Activated T-cell treated with anti-CD3 and anti-CD28 coated beads, Interleukin-2, amount 50 U/mL, for 4 hours (primary cell): Measurements from ENCODE around the gene BSN. TPM values are rescaled to one million over a fixed set of nuclear protein-coding genes. Genes with fewer than 3 reads are reported as not detected.

Experiments
- ATAC-seq, 2 donors: fragments of 200-7000 bp; cut with Tn5 transposase; one replicate each; pipeline ENCODE4 v1.10.0; 2021
- DNase-seq: peaks from one replicate; pipeline ENCODE4 v3.0.0-alpha.2; 2020
- H3K27me3 Mint-ChIP-seq: one replicate; pipeline ENCODE4 v1.8.0; 2021; ENCODE audit warnings: low read depth, mixed read lengths
- H3K36me3 Mint-ChIP-seq: one replicate; pipeline ENCODE4 v1.8.0; 2022; ENCODE audit warnings: mixed read lengths; ENCODE audit not compliant: insufficient read depth
- H3K4me1 Mint-ChIP-seq: one replicate; pipeline ENCODE4 v1.8.0; 2021; ENCODE audit warnings: low read depth, mixed read lengths
- H3K4me3 Mint-ChIP-seq: one replicate; pipeline ENCODE4 v1.8.0; 2021; ENCODE audit warnings: mild to moderate bottlenecking, moderate library complexity, mixed read lengths
- H3K9me3 Mint-ChIP-seq: one replicate; pipeline ENCODE4 v1.8.0; 2021; ENCODE audit warnings: mixed read lengths
- total RNA-seq, 3 donors: library from RNA; stranded (reverse); gene quantifications; one replicate each; pipeline ENCODE4 v1.2.1, GENCODE V29; 2021

BSN gene, protein sequence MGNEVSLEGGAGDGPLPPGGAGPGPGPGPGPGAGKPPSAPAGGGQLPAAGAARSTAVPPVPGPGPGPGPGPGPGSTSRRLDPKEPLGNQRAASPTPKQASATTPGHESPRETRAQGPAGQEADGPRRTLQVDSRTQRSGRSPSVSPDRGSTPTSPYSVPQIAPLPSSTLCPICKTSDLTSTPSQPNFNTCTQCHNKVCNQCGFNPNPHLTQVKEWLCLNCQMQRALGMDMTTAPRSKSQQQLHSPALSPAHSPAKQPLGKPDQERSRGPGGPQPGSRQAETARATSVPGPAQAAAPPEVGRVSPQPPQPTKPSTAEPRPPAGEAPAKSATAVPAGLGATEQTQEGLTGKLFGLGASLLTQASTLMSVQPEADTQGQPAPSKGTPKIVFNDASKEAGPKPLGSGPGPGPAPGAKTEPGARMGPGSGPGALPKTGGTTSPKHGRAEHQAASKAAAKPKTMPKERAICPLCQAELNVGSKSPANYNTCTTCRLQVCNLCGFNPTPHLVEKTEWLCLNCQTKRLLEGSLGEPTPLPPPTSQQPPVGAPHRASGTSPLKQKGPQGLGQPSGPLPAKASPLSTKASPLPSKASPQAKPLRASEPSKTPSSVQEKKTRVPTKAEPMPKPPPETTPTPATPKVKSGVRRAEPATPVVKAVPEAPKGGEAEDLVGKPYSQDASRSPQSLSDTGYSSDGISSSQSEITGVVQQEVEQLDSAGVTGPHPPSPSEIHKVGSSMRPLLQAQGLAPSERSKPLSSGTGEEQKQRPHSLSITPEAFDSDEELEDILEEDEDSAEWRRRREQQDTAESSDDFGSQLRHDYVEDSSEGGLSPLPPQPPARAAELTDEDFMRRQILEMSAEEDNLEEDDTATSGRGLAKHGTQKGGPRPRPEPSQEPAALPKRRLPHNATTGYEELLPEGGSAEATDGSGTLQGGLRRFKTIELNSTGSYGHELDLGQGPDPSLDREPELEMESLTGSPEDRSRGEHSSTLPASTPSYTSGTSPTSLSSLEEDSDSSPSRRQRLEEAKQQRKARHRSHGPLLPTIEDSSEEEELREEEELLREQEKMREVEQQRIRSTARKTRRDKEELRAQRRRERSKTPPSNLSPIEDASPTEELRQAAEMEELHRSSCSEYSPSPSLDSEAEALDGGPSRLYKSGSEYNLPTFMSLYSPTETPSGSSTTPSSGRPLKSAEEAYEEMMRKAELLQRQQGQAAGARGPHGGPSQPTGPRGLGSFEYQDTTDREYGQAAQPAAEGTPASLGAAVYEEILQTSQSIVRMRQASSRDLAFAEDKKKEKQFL (N-terminal part only)
- under 1 TPM; 0.30 to 0.86 (median 0.40) TPM for total RNA-seq

GRCh38 chr3:49553692-49554632 lies at the start of gene BSN:
BSN (plus strand) TSS chr3:49554477; CDS start chr3:49554603, 126 bp downstream.
- peaks cover 18% of the 10 kb centered on the region for H3K4me1 Mint-ChIP-seq
- H3K36me3 Mint-ChIP-seq, result peaks cover 2% of the 10 kb centered on the region
- peak; percentile 87 for DNase-seq
- ATAC-seq, result peak; percentile 82 to 92
- H3K9me3 Mint-ChIP-seq, result no peaks in the 10 kb centered on the region
- H3K4me3 Mint-ChIP-seq, result peak within 1 kb of the TSS; percentile 88
- H3K27me3 Mint-ChIP-seq, result peaks cover 48% of the 10 kb centered on the region

- DNase-seq, result no peak
- no peaks in the 10 kb centered on the region for H3K9me3 Mint-ChIP-seq
- H3K4me1 Mint-ChIP-seq, result peaks cover 7% of the 10 kb centered on the region
- H3K4me3 Mint-ChIP-seq, result no peak overlapping the region
- no peak for ATAC-seq
- H3K36me3 Mint-ChIP-seq, result peaks cover 14% of the 10 kb centered on the region
- H3K27me3 Mint-ChIP-seq, result no peaks in the 10 kb centered on the region
Measured at GRCh38 chr3:49506906-49507305, 47.4 kb upstream of the BSN start.

DNA sequence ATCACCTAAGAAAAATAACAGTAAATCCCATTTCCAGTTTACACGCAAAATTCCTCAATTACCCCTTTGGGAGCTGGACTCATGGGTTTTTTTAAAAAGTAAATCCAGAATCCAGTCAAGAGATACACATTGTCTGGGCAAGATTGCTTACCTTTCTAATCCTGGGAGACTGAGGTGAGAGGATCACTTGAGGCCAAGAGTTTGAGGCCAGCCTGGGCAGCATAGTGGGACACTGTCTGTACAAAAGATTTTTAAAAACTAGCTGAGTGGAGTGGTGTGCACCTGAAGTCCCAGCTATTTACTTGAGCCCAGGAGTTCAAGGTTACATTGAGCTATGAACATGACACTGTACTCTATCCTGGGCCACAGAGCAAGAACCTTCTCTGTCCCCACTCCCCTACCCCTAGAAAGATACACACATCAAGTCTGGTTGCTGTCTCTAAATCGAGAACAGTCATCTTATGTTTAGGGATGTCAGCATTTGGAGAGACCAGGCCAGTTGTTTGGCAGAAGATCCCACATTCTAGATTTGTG lies 45.2 kb upstream of the BSN start:
- H3K9me3 Mint-ChIP-seq, result no peaks in the 10 kb centered on the region
- H3K36me3 Mint-ChIP-seq, result peaks cover 16% of the 10 kb centered on the region
- no peak for ATAC-seq
- no peak for DNase-seq
- no peaks in the 10 kb centered on the region for H3K27me3 Mint-ChIP-seq
- peaks cover 3% of the 10 kb centered on the region for H3K4me1 Mint-ChIP-seq
- no peak overlapping the region for H3K4me3 Mint-ChIP-seq

DNA sequence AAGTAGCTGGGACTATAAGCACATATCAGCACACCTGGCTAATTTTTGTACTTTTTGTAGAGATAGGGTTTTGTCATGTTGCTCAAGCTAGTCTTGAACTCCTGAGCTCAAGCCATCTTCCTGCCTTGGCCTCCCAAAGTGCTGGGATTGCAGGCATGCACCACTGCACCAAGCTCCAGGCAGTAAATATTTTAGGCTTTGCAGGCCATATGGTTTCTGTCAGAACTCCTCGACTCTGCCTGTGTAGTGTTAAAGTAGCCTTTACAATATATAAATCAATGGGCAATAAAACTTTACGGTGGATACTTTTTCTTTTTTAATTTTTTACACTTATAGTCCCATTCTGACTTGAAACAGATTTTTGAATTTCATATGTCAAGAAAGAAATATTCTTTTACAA lies 42.6 kb upstream of the BSN start:
- Mint-ChIP-seq H3K4me3 (no peak overlapping the region), H3K4me1 (peaks cover 8% of the 10 kb centered on the region), H3K27me3 (no peaks in the 10 kb centered on the region), H3K9me3 (no peaks in the 10 kb centered on the region), H3K36me3 (peaks cover 25% of the 10 kb centered on the region)
- ATAC-seq, result no peak
- DNase-seq, result no peak

- no peak for ATAC-seq
- Mint-ChIP-seq H3K4me3 (no peak overlapping the region), H3K36me3 (peaks cover 32% of the 10 kb centered on the region), H3K27me3 (no peaks in the 10 kb centered on the region), H3K9me3 (no peaks in the 10 kb centered on the region), H3K4me1 (peaks cover 7% of the 10 kb centered on the region)
- no peak for DNase-seq
Measured at GRCh38 chr3:49512781-49513355, 41.4 kb upstream of the BSN start.

GRCh38 chr3:49513494-49514124 lies 40.7 kb upstream of the BSN start:
- H3K36me3 Mint-ChIP-seq, result peaks cover 35% of the 10 kb centered on the region

GRCh38 chr3:49518016-49518415 lies 36.3 kb upstream of the BSN start:
- no peaks in the 10 kb centered on the region for H3K9me3 Mint-ChIP-seq
- peaks cover 15% of the 10 kb centered on the region for H3K4me1 Mint-ChIP-seq
- ATAC-seq, result no peak
- H3K4me3 Mint-ChIP-seq, result no peak overlapping the region
- DNase-seq, result no peak
- H3K27me3 Mint-ChIP-seq, result no peaks in the 10 kb centered on the region
- peaks cover 31% of the 10 kb centered on the region for H3K36me3 Mint-ChIP-seq

More at GRCh38 chr3:49513494-49514124, 40.7 kb upstream of the BSN start:
- DNase-seq (no peak), ATAC-seq (no peak)
- Mint-ChIP-seq H3K9me3 (no peaks in the 10 kb centered on the region), H3K27me3 (no peaks in the 10 kb centered on the region), H3K4me1 (peaks cover 7% of the 10 kb centered on the region), H3K4me3 (no peak overlapping the region)

DNA sequence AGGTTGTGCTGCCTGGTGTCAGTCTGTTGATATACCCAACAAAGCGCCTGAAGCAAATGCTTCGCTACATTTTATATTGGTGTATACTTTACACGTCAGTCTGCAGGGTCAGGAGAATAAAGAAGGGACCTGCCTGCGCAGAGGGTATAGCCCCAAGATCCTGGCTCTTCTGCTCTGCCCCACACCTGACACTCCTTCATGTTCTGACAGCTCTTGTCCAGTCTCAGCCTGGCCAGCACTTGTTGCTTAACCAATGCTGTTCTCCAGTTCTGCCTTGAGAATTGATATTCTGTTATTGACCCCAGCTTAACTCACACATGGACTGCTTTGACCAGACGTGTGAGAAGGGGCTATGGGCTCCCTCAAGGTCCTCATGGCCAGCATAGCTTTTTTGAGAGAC lies 35.8 kb upstream of the BSN start:
- Mint-ChIP-seq H3K4me1 (peaks cover 15% of the 10 kb centered on the region), H3K9me3 (no peaks in the 10 kb centered on the region), H3K4me3 (no peak overlapping the region), H3K36me3 (peaks cover 28% of the 10 kb centered on the region), H3K27me3 (no peaks in the 10 kb centered on the region)
- DNase-seq (no peak), ATAC-seq (no peak)

DNA sequence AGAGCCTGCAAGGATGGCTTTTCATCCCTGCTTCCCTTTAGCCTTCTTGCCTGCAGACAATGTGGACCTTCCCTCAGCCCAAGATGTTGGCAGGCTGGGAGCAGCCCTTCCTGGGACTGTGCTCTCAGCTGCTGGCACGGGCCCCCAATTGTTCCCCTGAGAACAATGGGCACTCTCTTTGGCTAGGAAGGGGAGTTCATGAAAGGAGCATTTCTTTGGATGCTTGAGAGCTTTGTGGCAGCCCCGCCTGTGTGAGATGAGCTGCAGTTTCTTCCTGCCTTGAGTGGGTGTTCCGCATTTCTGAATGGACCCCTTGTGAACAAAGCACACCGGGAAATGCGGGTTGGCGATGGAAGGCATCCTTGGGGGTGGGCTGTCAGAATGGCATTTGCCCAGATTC lies 35.0 kb upstream of the BSN start:
- peaks cover 15% of the 10 kb centered on the region for H3K4me1 Mint-ChIP-seq
- H3K4me3 Mint-ChIP-seq, result no peak overlapping the region
- no peak for ATAC-seq
- H3K9me3 Mint-ChIP-seq, result no peaks in the 10 kb centered on the region
- peaks cover 21% of the 10 kb centered on the region for H3K36me3 Mint-ChIP-seq
- no peak for DNase-seq
- H3K27me3 Mint-ChIP-seq, result no peaks in the 10 kb centered on the region

GRCh38 chr3:49519916-49520385 lies 34.3 kb upstream of the BSN start:
- peaks cover 21% of the 10 kb centered on the region for H3K36me3 Mint-ChIP-seq
- no peak for DNase-seq
- H3K9me3 Mint-ChIP-seq, result no peaks in the 10 kb centered on the region
- H3K4me3 Mint-ChIP-seq, result no peak overlapping the region
- no peaks in the 10 kb centered on the region for H3K27me3 Mint-ChIP-seq
- H3K4me1 Mint-ChIP-seq, result peaks cover 15% of the 10 kb centered on the region
- ATAC-seq, result no peak

- ATAC-seq, result no peak
- peaks cover 6% of the 10 kb centered on the region for H3K36me3 Mint-ChIP-seq
- H3K4me1 Mint-ChIP-seq, result peaks cover 10% of the 10 kb centered on the region
- H3K27me3 Mint-ChIP-seq, result no peaks in the 10 kb centered on the region
- no peak for DNase-seq
- H3K4me3 Mint-ChIP-seq, result no peak overlapping the region
- no peaks in the 10 kb centered on the region for H3K9me3 Mint-ChIP-seq
Measured at GRCh38 chr3:49523756-49524747, 30.2 kb upstream of the BSN start.
